ENCODE measurements around the gene NIT1. TPM values are rescaled to one million over a fixed set of nuclear protein-coding genes. Genes with fewer than 3 reads are reported as not detected.

NIT1 gene
- total and polyA plus RNA-seq, 2 donors (not counting 3 experiments of a cell fraction or from before 2014, with no cell fraction given): 20.3 to 26.5 TPM

DNA sequence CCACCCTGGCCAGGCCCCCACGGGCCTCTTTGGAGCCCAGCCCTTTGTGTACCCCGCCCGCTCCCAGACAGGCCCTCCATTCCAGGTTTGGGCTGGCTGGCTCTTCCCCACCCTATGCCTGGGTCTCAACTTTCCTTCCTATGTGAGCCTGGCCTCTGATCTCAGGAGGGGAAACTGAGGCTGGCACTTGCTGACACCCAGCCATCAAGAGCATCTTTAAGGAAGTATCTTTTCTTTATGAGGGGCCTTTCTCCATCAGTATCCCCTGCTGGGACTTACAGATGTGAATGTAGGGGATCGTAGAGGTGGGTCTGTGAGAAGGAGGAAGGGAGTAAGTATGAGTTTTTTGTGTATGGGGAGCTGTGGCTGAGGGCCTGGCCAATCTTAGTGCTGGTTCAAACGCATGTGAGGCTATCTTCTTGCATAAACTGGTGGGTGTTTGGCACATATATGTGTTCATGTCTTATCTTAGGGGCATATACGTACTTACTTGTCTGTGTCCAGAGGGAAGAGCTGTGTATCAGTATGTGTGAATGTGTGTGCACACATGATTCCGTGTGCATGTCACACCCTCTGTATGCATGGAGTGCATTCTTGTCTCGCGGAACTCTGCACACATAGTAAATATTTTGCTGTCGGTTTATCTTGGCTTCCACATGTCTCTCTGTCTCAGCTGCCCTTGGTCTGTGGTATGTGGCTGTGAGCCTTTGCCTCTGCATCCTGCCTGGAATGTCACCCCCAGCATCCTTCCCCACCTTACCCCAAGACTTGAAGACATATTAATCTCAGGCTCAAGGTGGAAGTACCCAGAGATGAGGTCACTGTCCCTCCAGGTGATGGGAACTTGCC is 33.9 kb upstream of the NIT1 start:
- no peak for TF ChIP-seq JUN (IDR thresholded peaks at IDR 0.05; ENCODE audit: borderline replicate concordance, insufficient read depth, insufficient read length, low read depth)
- no peak for TF ChIP-seq GATA2 (IDR thresholded peaks at IDR 0.05; ENCODE audit: insufficient read depth, insufficient read length, low read depth, low read length)
- TF ChIP-seq FOS (IDR thresholded peaks at IDR 0.05; ENCODE audit: borderline replicate concordance, insufficient read depth, low read length): no peak
- intact Hi-C loops (cut with micrococcal nuclease): no loop called here
- Histone ChIP-seq H3K4me2 (ENCODE audit: insufficient read depth, low read length) (no peak overlapping the region), H3K27ac (ENCODE audit: insufficient read depth, low read depth, low read length) (no peak overlapping the region), H4K20me1 (replicated peaks; ENCODE audit: control insufficient read depth, extremely low read depth, insufficient read depth, low read length) (no peaks in the 10 kb centered on the region), H3K4me3 (replicated peaks in 1 of 3; ENCODE audit: insufficient read depth in 1 of 3, low read depth in 1 of 3, low read length in 3 of 3) (no peak overlapping the region), H3K9ac (replicated peaks; ENCODE audit: extremely low read depth, insufficient read depth, low read length) (no peak overlapping the region), H3K36me3 (ENCODE audit: control insufficient read depth in 2 of 2, extremely low read depth in 1 of 2, insufficient read depth in 2 of 2, low read length in 2 of 2) (no peaks in the 10 kb centered on the region), H3K9me1 (replicated peaks; ENCODE audit: control insufficient read depth, extremely low read depth, insufficient read depth, low read length) (no peaks in the 10 kb centered on the region), H3K79me2 (ENCODE audit: control insufficient read depth, insufficient read depth, low read length) (no peaks in the 10 kb centered on the region), H3K9me3 (replicated peaks; ENCODE audit: control insufficient read depth, insufficient read depth, low read length) (no peaks in the 10 kb centered on the region), H3K4me1 (ENCODE audit: control insufficient read depth, extremely low read depth, insufficient read depth, low read length) (no peaks in the 10 kb centered on the region), H2AFZ (ENCODE audit: low read depth, low read length) (no peak overlapping the region), H3K27me3 (ENCODE audit: control insufficient read depth in 2 of 2, insufficient read depth in 2 of 2, low read length in 2 of 2) (no peaks in the 10 kb centered on the region)
- ChIA-PET POLR2A (no interaction called here), CTCF (interaction anchor here (1.0 to 1.9 kb wide), 3 partner anchors 10 to 87 kb away, joined by 4 to 6 read pairs (median 5); no protein-coding TSS in a partner anchor)
- BruUV-seq (replicated peaks): no TSS peak
- dilution Hi-C loops (cut with MboI; ENCODE audit: extremely low pct_ligation_motif_present, low sequenced_read_pairs): no loop called here
- FAIRE-seq (no peak), DNase-seq (ENCODE audit: low read depth, low spot score) (no peak)

DNA sequence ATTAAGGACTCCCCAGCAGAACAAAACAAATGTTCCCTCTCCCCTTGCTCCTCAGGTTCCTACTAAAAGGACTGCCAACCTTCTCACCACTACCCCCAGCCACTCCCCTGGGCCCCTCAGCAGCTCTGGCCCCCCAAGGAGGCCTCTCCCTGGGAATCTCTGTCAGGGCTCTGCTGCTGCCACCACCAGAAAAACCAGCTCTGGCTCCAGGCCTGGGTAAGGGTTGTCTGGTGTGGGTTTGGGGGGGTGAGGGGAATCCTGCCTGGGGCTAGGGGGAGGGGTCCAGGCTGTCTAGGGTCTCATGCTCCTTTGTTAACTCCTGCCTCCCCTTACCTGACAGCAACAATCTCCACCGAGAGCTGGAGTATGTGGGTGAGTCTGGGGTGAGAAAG is 33.3 kb upstream of the NIT1 start:
- Histone ChIP-seq H3K27me3 (ENCODE audit: control insufficient read depth in 2 of 2, insufficient read depth in 2 of 2, low read length in 2 of 2) (no peaks in the 10 kb centered on the region), H3K36me3 (ENCODE audit: control insufficient read depth in 2 of 2, extremely low read depth in 1 of 2, insufficient read depth in 2 of 2, low read length in 2 of 2) (no peaks in the 10 kb centered on the region), H4K20me1 (replicated peaks; ENCODE audit: control insufficient read depth, extremely low read depth, insufficient read depth, low read length) (no peaks in the 10 kb centered on the region), H3K27ac (ENCODE audit: insufficient read depth, low read depth, low read length) (no peak overlapping the region), H3K4me3 (replicated peaks in 1 of 3; ENCODE audit: insufficient read depth in 1 of 3, low read depth in 1 of 3, low read length in 3 of 3) (no peak overlapping the region), H3K9me3 (replicated peaks; ENCODE audit: control insufficient read depth, insufficient read depth, low read length) (no peaks in the 10 kb centered on the region), H3K9ac (replicated peaks; ENCODE audit: extremely low read depth, insufficient read depth, low read length) (no peak overlapping the region), H3K4me1 (ENCODE audit: control insufficient read depth, extremely low read depth, insufficient read depth, low read length) (no peaks in the 10 kb centered on the region), H2AFZ (ENCODE audit: low read depth, low read length) (no peak overlapping the region), H3K79me2 (ENCODE audit: control insufficient read depth, insufficient read depth, low read length) (no peaks in the 10 kb centered on the region), H3K4me2 (ENCODE audit: insufficient read depth, low read length) (no peak overlapping the region), H3K9me1 (replicated peaks; ENCODE audit: control insufficient read depth, extremely low read depth, insufficient read depth, low read length) (no peaks in the 10 kb centered on the region)
- ChIA-PET CTCF (interaction anchor here (1.0 to 1.9 kb wide), 3 partner anchors 10 to 87 kb away, joined by 4 to 6 read pairs (median 5); no protein-coding TSS in a partner anchor), POLR2A (no interaction called here)
- no TSS peak for BruUV-seq (replicated peaks)
- TF ChIP-seq EZH2 (IDR thresholded peaks at IDR 0.05; ENCODE audit: borderline replicate concordance, low read depth, low read length, severe bottlenecking): no peak
- no peak for TF ChIP-seq POLR2AphosphoS5 (IDR thresholded peaks at IDR 0.05; ENCODE audit: insufficient read depth, low read depth, low read length)
- no peak for TF ChIP-seq MYC (IDR thresholded peaks at IDR 0.05; ENCODE audit: low read depth, low read length)
- no peak for FAIRE-seq
- no peak for DNase-seq (ENCODE audit: low read depth, low spot score)
- dilution Hi-C loops (cut with MboI; ENCODE audit: extremely low pct_ligation_motif_present, low sequenced_read_pairs): no loop called here
- intact Hi-C loops (cut with micrococcal nuclease): no loop called here

All from endothelial cell of umbilical vein (primary cell).